Activated T-cell treated with anti-CD3 and anti-CD28 coated beads for 4 hours (primary cell): ENCODE data around the gene HDAC8.

Source experiments
- DNase-seq: peaks from one replicate; pipeline ENCODE4 v3.0.0-alpha.2; 2020

HDAC8 gene

GRCh38 chrX:72313707-72314641 lies 258.7 kb downstream of the HDAC8 start:
- no peak for DNase-seq

GRCh38 chrX:72312311-72312940 lies 260.2 kb downstream of the HDAC8 start:
- no peak for DNase-seq

- DNase-seq = no peak
Observed at GRCh38 chrX:72309297-72310071, 263.2 kb downstream of the HDAC8 start.

GRCh38 chrX:72308566-72309296 lies 263.9 kb downstream of the HDAC8 start:
- DNase-seq = no peak

GRCh38 chrX:72308209-72308565 lies 264.5 kb downstream of the HDAC8 start:
- DNase-seq = no peak

GRCh38 chrX:72307646-72308051 lies 265.0 kb downstream of the HDAC8 start:
- no peak for DNase-seq

- no peak for DNase-seq
Observed at GRCh38 chrX:72306851-72307645, 265.6 kb downstream of the HDAC8 start.

- DNase-seq = no peak
Observed at GRCh38 chrX:72306085-72306801, 266.4 kb downstream of the HDAC8 start.

GRCh38 chrX:72305286-72306084 lies 267.2 kb downstream of the HDAC8 start, which contains the start of gene CITED1:
CITED1 (minus strand) TSS chrX:72305914; CDS start chrX:72302869, 3,045 bp downstream.
- no peak for DNase-seq

- DNase-seq = no peak
Observed at GRCh38 chrX:72304877-72305276, 267.8 kb downstream of the HDAC8 start.

- DNase-seq = no peak
Observed at GRCh38 chrX:72301781-72302180, 270.9 kb downstream of the HDAC8 start.

- DNase-seq = no peak
Observed at GRCh38 chrX:72299891-72300630, 272.6 kb downstream of the HDAC8 start.

GRCh38 chrX:72297953-72298730 lies 274.5 kb downstream of the HDAC8 start:
- DNase-seq = no peak

GRCh38 chrX:72296991-72297390 lies 275.7 kb downstream of the HDAC8 start:
- DNase-seq = no peak

- no peak for DNase-seq
Observed at GRCh38 chrX:72295745-72296144, 276.9 kb downstream of the HDAC8 start.

GRCh38 chrX:72294497-72294896 lies 278.1 kb downstream of the HDAC8 start:
- no peak for DNase-seq

- no peak for DNase-seq
Observed at GRCh38 chrX:72282302-72282701, 290.3 kb downstream of the HDAC8 start.

- DNase-seq = no peak
Observed at GRCh38 chrX:72280321-72280845, 292.3 kb downstream of the HDAC8 start.
